ENCODE data around the gene IQSEC2.

The IQSEC2 gene

GRCh38 chrX:53266914-53267313 lies 14.5 kb downstream of the IQSEC2 start:
- no peak for DNase-seq

- DNase-seq = no peak
These were observed 15.4 kb downstream of the IQSEC2 start for GRCh38 chrX:53265771-53266574.

GRCh38 chrX:53263597-53264094 lies 17.7 kb downstream of the IQSEC2 start:
- no peak for DNase-seq

GRCh38 chrX:53262918-53263394 lies 18.4 kb downstream of the IQSEC2 start:
- no peak for DNase-seq

- no peak for DNase-seq
These were observed 19.0 kb downstream of the IQSEC2 start for GRCh38 chrX:53262189-53262917.

GRCh38 chrX:53261355-53261972 lies 19.9 kb downstream of the IQSEC2 start:
- DNase-seq = no peak

- no peak for DNase-seq
These were observed 20.5 kb downstream of the IQSEC2 start for GRCh38 chrX:53260836-53261235.

- no peak for DNase-seq
These were observed 23.5 kb downstream of the IQSEC2 start for GRCh38 chrX:53257670-53258423.

GRCh38 chrX:53257166-53257565 lies 24.2 kb downstream of the IQSEC2 start:
- no peak for DNase-seq

- no peak for DNase-seq
These were observed 24.8 kb downstream of the IQSEC2 start for GRCh38 chrX:53256446-53257041.

GRCh38 chrX:53255738-53256191 lies 25.6 kb downstream of the IQSEC2 start:
- DNase-seq = no peak

- no peak for DNase-seq
These were observed 26.6 kb downstream of the IQSEC2 start for GRCh38 chrX:53254570-53255461.

GRCh38 chrX:53253293-53254020 lies 27.9 kb downstream of the IQSEC2 start:
- no peak for DNase-seq

GRCh38 chrX:53251307-53251706 lies 30.1 kb downstream of the IQSEC2 start:
- DNase-seq = no peak

- DNase-seq = no peak
These were observed 30.8 kb downstream of the IQSEC2 start for GRCh38 chrX:53250556-53250955.

GRCh38 chrX:53249408-53250042 lies 31.9 kb downstream of the IQSEC2 start:
- no peak for DNase-seq

GRCh38 chrX:53247928-53248327 lies 33.5 kb downstream of the IQSEC2 start:
- DNase-seq = no peak

- no peak for DNase-seq
These were observed 35.2 kb downstream of the IQSEC2 start for GRCh38 chrX:53246231-53246630.

GRCh38 chrX:53244610-53245009 lies 36.8 kb downstream of the IQSEC2 start:
- DNase-seq = no peak

- no peak for DNase-seq
These were observed 39.1 kb downstream of the IQSEC2 start for GRCh38 chrX:53242310-53242709.

Data from CD4-positive, alpha-beta T cell treated with Interleukin-4 for 4 hours (primary cell).